Activated gamma-delta T cell treated with anti-CD3 and anti-CD28 coated beads, Interleukin-2, amount 50 U/mL, for 16 hours (primary cell): Measurements from ENCODE around the gene PCLO.
"Not testable (repeated sequence)": the region's sequence is repeated elsewhere in the genome, so short reads cannot be mapped to it uniquely, and the experiment has no call there.

Experiments
- DNase-seq: peaks from one replicate; pipeline ENCODE4 v3.0.0-alpha.2; 2020; ENCODE audit warnings: low read depth

Gene PCLO

DNA sequence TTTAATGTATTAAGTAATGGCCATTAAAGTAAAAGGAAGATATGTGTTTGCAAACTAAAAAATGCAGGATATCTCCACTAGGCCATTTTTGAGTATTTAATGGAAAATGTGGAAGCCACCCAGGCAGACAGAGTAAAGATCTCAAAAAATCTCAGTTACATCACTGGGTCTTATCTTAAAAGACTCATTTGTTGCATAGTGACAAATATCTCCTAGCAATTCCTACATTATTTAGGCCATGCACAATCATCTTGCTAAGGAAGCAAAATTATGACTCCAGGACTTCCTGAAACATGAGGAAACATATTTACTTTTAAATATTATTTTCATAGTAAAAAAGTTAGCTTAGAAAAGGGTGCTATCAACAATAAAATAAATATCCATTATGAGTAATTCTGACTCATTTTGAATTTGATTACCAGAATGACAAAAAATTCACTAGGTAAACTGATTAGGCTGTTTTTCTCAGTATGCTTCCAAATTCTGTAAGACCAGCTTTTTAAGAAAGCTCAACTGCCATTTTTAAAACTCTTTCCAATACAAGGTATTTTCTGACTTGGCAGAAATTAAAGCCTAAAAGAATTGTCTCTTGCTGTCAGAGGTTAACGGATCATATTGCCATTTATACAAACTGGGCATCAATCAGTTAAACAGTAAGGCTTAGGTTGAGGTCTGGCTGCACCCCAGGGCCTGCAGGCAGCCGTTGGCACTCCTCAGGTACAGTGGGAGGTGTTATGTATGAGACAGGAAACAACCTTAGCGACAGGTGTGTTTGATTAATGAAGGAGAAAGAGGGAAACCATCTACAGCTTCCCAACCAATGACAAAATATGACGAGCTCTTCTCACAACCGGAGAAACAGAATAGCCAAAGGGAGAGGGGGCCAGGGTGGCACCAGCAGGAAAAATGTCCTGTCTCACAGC lies 31.8 kb downstream of the PCLO start:
- DNase-seq = no peak

DNA sequence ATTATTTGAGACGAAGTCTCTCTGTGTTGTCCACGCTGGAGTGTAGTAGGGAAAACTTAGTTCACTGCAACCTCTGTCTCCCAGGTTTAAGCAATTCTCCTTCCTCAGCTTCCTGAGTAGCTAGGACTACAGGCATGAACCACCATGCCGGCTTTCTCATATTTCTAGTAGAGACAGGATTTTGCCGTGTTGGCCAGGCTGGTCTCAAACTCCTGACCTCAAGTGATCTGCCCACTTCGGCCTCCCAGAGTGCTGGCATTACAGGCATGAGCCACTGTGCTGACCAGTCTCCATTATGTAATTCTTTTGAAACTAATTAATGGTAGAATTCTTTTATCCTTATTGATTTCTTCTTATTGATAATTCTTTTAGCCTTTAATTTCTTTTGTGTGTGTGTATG lies 32.5 kb downstream of the PCLO start:
- no peak for DNase-seq

GRCh38 chr7:83119494-83119893 lies 43.2 kb downstream of the PCLO start:
- no peak for DNase-seq

- no peak for DNase-seq
Observed at GRCh38 chr7:83119026-83119382, 43.7 kb downstream of the PCLO start.

GRCh38 chr7:83118347-83119025 lies 44.2 kb downstream of the PCLO start:
- DNase-seq = no peak

DNA sequence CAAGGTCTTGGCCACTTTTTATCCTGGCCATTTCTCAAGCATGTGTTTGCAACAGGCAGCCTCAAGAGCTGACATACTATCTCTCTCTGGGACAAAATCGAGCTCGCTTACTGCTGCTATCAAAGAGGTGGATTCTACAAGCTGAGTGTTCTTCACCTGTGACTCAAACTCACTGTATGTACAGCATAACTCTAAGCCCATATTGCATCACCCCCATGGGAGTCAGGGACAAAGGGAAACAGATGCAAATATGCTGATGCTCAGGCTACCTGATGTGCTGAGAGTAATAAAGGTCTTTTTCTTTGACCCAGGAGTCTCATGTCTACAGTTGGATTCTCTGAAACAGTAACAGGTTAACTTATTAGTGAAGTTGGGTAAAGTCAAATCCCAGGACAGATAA lies 45.2 kb downstream of the PCLO start:
- DNase-seq = no peak

DNA sequence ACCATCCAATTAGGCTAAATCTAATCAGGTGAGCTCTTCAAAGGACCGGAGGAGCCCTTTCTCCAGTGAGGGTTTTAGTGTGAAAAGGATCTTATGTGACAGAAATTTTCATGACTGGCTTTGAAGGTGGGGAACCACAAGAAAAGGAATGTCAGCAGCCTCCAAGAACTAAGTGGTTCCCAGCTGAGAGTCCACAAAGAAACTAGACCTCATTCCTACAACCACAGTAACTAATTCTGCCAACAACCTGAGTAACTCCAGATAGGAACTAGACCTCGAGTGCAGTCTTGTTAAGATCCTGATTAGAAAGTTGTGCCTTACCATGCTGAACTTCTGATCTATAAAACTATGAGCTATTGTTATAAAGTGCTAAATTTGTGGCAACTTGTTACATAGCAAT lies 51.3 kb downstream of the PCLO start:
- no peak for DNase-seq

DNA sequence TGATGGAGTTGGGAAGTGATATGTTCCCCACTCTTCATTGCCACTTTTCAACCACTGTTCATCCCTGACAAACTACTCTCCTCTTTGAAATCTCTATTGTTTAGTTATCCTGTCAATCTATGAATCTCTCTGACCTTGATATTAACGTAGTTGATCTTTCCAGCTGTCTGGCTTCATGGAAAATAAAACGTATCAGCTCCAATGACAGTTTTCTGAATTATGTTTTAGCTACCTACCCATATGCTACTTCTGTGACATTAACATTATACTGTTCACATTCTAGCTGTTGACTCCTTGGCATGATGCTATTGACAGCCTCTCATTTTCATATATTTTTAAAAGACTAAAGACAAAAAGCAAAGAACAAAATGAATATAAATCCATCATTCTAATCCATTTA lies 53.3 kb downstream of the PCLO start:
- no peak for DNase-seq

DNA sequence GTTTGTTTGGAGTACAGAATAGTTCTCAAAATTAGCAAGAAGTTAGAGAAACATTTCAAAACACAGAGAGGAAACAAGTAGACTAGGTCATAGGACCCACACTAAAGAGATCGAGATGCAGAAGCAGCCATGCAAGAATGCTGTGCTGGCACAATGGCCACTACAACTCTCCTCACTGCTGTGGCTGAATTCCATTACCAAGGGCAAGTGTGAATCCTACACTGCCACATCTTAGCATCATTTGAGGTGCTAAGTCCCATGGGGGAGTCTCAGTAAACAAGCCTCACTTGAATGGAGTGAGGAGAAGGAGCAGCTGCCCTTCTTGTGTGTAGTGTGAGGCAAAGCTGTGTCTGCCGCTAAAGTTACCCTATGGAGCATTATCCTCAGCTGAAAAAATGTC lies 56.7 kb downstream of the PCLO start:
- no peak for DNase-seq

DNA sequence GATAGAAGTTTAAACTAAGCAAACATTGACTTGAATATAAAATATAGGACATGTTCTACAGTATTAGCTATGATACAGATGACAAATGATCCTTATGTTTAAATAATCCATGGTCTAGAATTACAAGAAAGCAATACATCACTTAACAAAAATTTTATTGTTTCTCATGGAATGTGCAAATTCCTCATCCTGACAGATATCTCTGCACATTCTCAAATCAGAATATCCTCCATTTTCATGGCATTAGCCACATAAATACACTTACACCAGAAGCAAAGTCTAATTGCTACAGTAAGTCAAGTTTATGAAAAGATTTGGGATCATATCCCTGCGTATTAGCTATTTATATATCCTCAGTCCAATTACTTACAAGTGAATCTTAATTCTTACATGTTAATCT lies 57.6 kb downstream of the PCLO start:
- DNase-seq = no peak

DNA sequence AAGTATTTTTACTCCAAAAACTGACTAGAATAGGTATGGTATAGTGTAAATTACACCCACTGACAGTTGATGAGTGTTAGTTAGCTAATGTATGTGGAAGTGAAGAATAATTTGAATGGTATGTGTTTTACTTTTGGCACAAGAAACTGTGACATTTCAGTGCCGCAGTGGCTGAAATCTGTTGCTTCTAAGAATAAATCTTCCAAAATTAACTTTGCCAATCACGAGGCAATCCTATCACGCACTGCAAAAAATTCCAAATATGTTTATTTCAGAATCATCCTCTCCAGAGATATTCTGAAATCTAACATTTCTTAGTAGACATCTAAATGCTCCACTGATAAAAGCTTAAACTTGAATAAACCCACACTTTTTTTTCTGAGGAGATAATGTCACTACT lies 61.2 kb downstream of the PCLO start:
- DNase-seq = no peak

DNA sequence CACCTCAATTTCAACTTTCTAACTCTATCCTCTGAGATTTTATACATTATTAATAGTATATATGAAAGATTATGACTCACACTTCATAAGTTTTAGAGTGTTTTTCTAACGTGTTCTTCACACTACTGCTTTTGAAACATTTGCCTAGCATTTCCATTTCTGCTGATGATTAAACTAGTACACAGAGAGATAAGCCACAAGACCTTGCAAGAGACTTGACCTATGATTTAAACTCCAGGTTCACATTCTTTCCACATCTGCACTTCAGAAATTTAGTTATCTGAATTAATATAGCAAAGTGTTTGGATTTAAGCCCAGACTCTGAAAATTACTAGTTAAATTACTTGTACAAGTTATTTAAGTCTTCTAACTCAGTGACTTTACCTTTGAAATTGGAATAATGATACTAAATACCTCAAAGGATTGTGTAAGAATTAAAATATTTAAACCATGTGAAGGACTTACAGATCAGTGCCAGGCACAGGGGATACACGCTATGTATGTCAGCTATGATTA lies 66.6 kb downstream of the PCLO start:
- DNase-seq = no peak

DNA sequence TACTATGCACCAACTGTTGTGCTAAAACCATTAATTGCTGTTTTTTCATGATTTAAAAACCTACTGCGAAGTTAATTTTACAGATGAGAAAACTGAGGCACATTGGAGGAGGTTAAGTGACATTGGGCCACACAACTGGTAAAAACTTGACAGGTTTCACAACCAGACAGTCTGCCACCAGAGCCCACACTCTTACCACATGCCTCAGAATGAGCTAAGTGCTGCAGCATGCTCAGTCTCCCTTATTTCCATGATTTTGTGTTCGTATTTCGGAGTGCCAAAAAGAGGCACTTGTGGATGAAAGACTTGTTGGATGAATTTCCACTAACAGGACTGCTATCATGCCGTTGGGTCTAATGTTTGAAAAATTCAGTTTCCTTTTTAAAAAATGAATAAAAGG lies 77.4 kb downstream of the PCLO start:
- no peak for DNase-seq

DNA sequence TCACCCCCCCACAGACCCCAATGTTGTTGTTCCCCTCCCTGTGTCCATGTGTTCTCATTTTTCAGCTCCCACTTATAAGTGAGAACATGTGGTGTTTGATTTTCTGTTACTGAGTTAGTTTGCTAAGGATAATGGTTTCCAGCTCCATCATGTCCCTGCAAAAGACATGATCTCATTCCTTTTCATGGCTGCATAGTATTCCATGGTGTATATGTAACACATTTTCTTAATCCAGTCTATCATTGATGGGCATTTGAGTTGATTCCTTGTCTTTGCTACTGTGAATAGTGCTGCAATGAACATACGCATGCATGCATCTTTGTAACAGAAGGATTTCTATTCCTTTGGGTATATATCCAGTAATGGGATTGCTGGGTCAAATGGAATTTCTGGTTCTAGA lies 82.8 kb downstream of the PCLO start:
- not testable (repeated sequence) for DNase-seq

DNA sequence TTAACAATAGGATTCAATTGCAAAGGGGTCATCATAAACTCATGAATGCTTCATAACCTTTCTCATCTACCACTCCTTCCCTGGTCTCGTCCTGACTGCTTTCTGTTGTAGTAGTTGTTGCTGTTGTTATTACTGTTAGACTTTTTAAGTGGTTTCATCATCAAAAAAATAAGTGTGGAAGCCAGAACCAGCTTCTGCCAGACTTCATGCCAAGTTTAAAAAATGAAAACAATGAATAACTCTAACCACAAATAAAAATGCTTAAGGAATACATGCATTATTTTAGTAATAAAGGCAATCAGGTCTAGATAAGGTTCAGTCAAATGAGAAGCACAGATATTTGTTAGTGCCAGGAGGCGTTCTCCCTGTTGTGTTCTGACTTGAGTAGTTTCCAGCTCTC lies 85.4 kb downstream of the PCLO start:
- DNase-seq = no peak

GRCh38 chr7:83072576-83073517 lies 89.8 kb downstream of the PCLO start:
- DNase-seq = no peak

DNA sequence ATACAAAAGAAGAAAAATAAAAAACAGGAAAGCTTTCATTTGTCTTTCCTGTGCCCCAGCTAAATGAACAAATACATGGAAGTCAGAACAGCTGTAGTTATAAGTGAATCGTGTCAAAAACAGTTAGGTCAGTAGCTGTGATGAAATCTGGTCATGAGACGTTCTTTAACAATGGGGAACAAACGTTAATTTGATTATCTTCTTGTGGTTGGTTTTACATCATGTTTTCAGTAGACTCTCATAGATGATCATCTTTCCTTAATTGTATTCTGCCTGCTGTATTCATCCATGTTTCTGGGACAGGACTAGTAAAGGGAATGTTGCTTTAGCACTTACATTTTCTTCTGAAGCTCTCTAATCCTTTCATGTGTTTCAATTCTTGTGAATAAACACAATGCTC lies 97.0 kb downstream of the PCLO start:
- DNase-seq = no peak

DNA sequence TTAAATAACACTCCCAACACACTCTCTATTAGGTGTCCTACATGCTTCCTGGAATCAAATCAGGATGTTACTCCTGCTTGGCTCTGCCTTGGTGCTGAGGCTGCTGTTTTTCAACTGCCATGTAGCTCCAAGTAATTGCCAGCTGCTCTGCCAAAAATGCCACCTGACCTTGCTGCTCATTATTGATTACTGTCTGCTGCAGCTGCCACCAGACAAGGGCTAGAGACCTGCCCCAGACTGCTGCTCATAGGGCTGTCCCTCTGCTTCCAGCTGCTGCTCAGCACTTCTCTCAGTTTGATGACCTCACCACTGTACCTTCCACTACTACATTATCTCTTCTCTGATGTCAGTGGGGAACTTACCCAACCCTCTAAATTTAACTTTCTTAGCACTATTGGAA lies 102.5 kb downstream of the PCLO start:
- DNase-seq = no peak

- no peak for DNase-seq
Observed at GRCh38 chr7:83058667-83059066, 104.0 kb downstream of the PCLO start.

- no peak for DNase-seq
Observed at GRCh38 chr7:83055197-83055596, 107.5 kb downstream of the PCLO start.

DNA sequence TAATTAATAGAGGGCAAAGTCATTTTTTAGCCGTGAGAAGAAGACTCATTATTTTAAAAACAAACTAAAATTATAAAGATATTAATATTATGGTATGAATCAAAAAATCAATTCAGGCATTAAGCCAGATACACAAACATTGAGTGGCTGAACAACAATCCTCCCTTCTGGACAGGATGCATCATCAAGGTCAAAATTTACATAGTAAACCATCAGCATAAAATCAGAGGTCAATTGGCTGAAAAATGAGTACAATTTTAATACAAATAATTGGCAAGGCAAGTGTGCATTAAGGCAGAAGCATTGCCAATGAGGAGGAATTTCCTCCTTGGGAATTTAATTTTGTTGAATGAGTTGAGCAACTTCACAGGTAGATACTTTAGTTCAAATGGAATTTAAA lies 108.2 kb downstream of the PCLO start:
- no peak for DNase-seq

GRCh38 chr7:83053965-83054364 lies 108.7 kb downstream of the PCLO start:
- no peak for DNase-seq
